ENCODE data around the gene ATOH8.
A peak's percentile ranks its signal among the peaks of the same experiment; 100 is the strongest.
"Not testable (repeated sequence)": the region's sequence is repeated elsewhere in the genome, so short reads cannot be mapped to it uniquely, and the experiment has no call there.

The ATOH8 gene

DNA sequence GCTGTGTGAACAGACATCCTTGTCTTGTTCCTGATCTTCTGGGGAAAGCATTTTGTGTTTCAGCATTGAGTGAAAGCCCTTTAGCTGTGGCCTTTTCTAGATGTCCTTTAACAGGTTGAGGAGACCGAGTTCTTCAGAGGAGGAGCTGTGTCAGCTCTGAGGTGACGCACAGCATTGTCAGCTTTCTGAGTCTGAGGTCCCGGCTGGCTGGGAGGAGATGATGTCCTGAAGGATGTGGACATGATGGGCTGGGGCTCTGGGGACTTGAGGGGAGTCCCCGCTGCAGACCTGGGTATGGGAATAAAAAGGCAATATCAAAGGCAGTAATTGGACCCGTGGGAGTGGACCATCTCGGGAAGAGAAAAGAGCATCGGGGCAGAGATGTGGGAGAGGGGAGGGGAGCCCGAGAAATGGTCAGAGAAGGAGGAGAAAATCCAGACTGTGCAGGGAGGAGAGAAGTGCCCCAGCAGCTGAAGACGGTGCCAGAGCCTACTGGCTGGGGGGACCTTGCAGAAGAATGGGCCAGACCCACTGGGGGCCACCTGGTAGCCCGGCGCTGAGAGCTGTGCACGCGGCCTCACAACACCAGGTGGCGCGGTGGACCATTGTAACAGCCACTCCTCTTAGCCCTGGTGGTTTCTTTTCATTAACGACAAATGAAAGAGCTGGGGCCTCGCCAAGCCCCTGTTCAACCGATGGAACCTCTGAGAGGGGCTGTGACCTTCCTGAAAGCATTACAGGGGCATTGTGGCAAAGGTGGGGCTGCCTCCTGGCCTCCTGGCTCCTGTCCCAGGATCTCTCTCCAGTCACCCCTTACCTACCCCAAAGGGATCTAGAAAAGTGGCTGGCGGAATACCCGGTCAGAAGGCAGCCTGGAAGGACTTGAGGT lies 73.4 kb downstream of the ATOH8 start:
- Histone ChIP-seq H3K79me2 (ENCODE audit: control insufficient read depth, low read length) (no peaks in the 10 kb centered on the region), H3K9me2 (replicated peaks; ENCODE audit: control insufficient read depth, low read length) (no peaks in the 10 kb centered on the region), H3K4me1 (ENCODE audit: control insufficient read depth, low read length) (no peaks in the 10 kb centered on the region), H3F3A (ENCODE audit: control insufficient read depth, insufficient read depth) (no peaks in the 10 kb centered on the region), H4K20me1 (ENCODE audit: control insufficient read depth, insufficient read depth, low read depth, low read length) (no peaks in the 10 kb centered on the region), H3K9me3 (ENCODE audit: control insufficient read depth, insufficient read depth, low read length) (no peaks in the 10 kb centered on the region), H3K27ac (ENCODE audit: low read depth, low read length) (no peak overlapping the region), H3K27me3 (ENCODE audit: control insufficient read depth, low read length) (peaks cover 2% of the 10 kb centered on the region; the same call in 1 of the 2 replicates), H3K4me2 (ENCODE audit: low read length) (no peak overlapping the region), H3K36me3 (ENCODE audit: control insufficient read depth, low read length) (no peaks in the 10 kb centered on the region), H3K4me3 (ENCODE audit: low read length) (no peak overlapping the region)
- TF ChIP-seq, protein P1, sequence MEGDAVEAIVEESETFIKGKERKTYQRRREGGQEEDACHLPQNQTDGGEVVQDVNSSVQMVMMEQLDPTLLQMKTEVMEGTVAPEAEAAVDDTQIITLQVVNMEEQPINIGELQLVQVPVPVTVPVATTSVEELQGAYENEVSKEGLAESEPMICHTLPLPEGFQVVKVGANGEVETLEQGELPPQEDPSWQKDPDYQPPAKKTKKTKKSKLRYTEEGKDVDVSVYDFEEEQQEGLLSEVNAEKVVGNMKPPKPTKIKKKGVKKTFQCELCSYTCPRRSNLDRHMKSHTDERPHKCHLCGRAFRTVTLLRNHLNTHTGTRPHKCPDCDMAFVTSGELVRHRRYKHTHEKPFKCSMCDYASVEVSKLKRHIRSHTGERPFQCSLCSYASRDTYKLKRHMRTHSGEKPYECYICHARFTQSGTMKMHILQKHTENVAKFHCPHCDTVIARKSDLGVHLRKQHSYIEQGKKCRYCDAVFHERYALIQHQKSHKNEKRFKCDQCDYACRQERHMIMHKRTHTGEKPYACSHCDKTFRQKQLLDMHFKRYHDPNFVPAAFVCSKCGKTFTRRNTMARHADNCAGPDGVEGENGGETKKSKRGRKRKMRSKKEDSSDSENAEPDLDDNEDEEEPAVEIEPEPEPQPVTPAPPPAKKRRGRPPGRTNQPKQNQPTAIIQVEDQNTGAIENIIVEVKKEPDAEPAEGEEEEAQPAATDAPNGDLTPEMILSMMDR (IDR thresholded peaks at IDR 0.05; ENCODE audit: low read depth, low read length, poor library complexity, severe bottlenecking): peak; percentile 81
- no peak for TF ChIP-seq EZH2phosphoT487 (IDR thresholded peaks at IDR 0.05; ENCODE audit: borderline replicate concordance, low read length)

DNA sequence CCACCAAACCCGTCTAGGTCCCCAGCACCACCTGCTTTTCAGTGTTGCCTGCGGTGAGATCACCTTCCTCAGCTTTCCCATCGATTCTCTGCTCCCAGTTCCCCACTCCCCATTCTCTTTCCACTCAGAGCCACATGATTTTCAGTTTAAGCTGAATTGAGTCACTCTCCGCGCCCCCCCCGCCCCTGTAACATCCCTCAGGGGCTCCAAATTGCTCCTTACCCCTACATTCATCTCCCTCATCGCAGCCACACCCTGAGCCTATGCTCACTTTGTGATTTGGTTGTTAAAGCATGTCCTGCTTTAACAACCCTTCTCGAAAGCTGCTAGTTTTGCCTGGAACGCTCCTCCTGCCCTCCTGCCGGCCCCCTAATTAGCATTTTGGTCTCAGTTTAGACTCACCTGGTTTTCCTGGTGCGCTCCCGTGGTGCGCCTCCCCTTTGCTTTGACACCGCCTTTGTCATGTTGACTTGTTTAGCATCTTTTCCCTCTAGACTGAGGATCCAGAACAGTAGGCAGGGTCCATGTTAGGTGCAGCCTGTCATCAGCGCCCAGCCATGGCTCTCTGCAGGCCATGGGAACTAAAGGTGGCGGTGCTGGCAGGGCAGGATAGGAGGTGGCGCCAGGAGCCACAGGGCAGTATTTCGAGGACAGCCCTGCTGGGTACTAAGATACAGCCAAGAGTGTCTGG lies 74.2 kb downstream of the ATOH8 start:
- H3K4me1 ChIP-seq (ENCODE audit: control insufficient read depth, low read length): no peaks in the 10 kb centered on the region
- no peaks in the 10 kb centered on the region for H3K9me3 ChIP-seq (ENCODE audit: control insufficient read depth, insufficient read depth, low read length)
- H3K4me2 ChIP-seq (ENCODE audit: low read length): no peak overlapping the region
- H4K20me1 ChIP-seq (ENCODE audit: control insufficient read depth, insufficient read depth, low read depth, low read length): no peaks in the 10 kb centered on the region
- no peak overlapping the region for H3K27ac ChIP-seq (ENCODE audit: low read depth, low read length)
- H3F3A ChIP-seq (ENCODE audit: control insufficient read depth, insufficient read depth): no peaks in the 10 kb centered on the region
- no peaks in the 10 kb centered on the region for H3K36me3 ChIP-seq (ENCODE audit: control insufficient read depth, low read length)
- no peak overlapping the region for H3K4me3 ChIP-seq (ENCODE audit: low read length)
- H3K9me2 ChIP-seq (replicated peaks; ENCODE audit: control insufficient read depth, low read length): no peaks in the 10 kb centered on the region
- TF ChIP-seq EZH2phosphoT487 (IDR thresholded peaks at IDR 0.05; ENCODE audit: borderline replicate concordance, low read length): no peak
- TF ChIP-seq, protein P1 (IDR thresholded peaks at IDR 0.05; ENCODE audit: low read depth, low read length, poor library complexity, severe bottlenecking): no peak
- H3K27me3 ChIP-seq (ENCODE audit: control insufficient read depth, low read length): peaks cover 2% of the 10 kb centered on the region; the same call in 1 of the 2 replicates
- H3K79me2 ChIP-seq (ENCODE audit: control insufficient read depth, low read length): no peaks in the 10 kb centered on the region

DNA sequence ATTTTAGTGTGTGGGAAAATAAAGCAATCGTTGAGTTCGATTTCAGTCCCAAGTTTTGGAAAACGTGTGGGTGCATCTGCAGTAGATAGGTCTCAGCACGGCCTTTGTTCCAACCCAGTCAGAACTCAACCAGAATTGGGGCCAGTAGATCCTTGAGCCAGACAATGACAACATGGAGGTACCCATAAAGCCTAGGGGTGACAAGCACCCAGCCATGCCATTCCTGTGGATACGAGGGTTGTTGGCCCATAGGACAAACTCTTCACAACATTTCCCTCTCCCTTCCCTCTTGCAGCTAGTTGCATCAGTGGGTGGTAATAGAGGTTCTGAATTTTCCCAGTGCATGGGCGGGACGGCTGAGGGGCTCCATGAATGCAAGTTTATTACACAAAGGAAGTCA lies 74.9 kb downstream of the ATOH8 start:
- Histone ChIP-seq H3K27me3 (ENCODE audit: control insufficient read depth, low read length) (peaks cover 2% of the 10 kb centered on the region), H3K4me1 (ENCODE audit: control insufficient read depth, low read length) (no peaks in the 10 kb centered on the region), H3K9me3 (ENCODE audit: control insufficient read depth, insufficient read depth, low read length) (no peaks in the 10 kb centered on the region), H3K79me2 (ENCODE audit: control insufficient read depth, low read length) (no peaks in the 10 kb centered on the region), H3K27ac (ENCODE audit: low read depth, low read length) (no peak overlapping the region), H3K4me3 (ENCODE audit: low read length) (no peak overlapping the region), H3F3A (ENCODE audit: control insufficient read depth, insufficient read depth) (no peaks in the 10 kb centered on the region), H4K20me1 (ENCODE audit: control insufficient read depth, insufficient read depth, low read depth, low read length) (no peaks in the 10 kb centered on the region), H3K9me2 (replicated peaks; ENCODE audit: control insufficient read depth, low read length) (no peaks in the 10 kb centered on the region), H3K36me3 (ENCODE audit: control insufficient read depth, low read length) (no peaks in the 10 kb centered on the region), H3K4me2 (ENCODE audit: low read length) (no peak overlapping the region)
- TF ChIP-seq, protein P1 (IDR thresholded peaks at IDR 0.05; ENCODE audit: low read depth, low read length, poor library complexity, severe bottlenecking): no peak
- no peak for TF ChIP-seq EZH2phosphoT487 (IDR thresholded peaks at IDR 0.05; ENCODE audit: borderline replicate concordance, low read length)

DNA sequence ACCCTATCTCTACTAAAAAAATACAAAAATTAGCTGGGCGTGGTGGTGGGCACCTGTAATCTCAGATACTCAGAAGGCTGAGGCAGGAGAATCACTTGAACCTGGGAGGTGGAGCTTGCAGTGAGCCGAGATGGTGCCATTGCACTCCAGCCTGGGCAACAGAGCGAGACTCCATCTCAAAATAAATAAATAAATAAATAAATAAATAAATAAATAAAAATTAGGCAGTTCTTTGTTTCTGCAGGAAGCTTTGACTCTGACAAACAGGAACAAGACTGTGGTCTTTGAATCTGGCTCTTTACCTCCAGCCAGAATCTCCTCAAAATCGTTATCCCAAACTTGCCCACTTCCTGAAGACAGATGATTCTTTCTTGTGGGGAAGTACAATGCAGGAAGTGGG lies 75.6 kb downstream of the ATOH8 start:
- H3K9me3 ChIP-seq (ENCODE audit: control insufficient read depth, insufficient read depth, low read length); H3K27me3 ChIP-seq (ENCODE audit: control insufficient read depth, low read length); H3K4me3 ChIP-seq (ENCODE audit: low read length); H3K36me3 ChIP-seq (ENCODE audit: control insufficient read depth, low read length); H4K20me1 ChIP-seq (ENCODE audit: control insufficient read depth, insufficient read depth, low read depth, low read length); H3K9me2 ChIP-seq (replicated peaks; ENCODE audit: control insufficient read depth, low read length); H3K4me1 ChIP-seq (ENCODE audit: control insufficient read depth, low read length); H3K27ac ChIP-seq (ENCODE audit: low read depth, low read length); H3K4me2 ChIP-seq (ENCODE audit: low read length); H3K79me2 ChIP-seq (ENCODE audit: control insufficient read depth, low read length); H3F3A ChIP-seq (ENCODE audit: control insufficient read depth, insufficient read depth): not testable (repeated sequence)

Measured in DOHH2 (cell line).